SK-N-SH treated with all-trans-retinoic acid at 6 μM for 48 hours (cell line): ENCODE results near the gene DHRS13.

Source experiments
- ATAC-seq: fragments of 200-7000 bp; cut with Tn5 transposase; 3 replicates; pipeline ENCODE4 v1.9.1; 2020; ENCODE audit warnings: mild to moderate bottlenecking, moderate library complexity
- ARNTL ChIP-seq: fragments of 450-650 bp; formaldehyde crosslinking; IDR thresholded peaks from 2 replicates; pipeline ENCODE4 v1.5.0; 2020; ENCODE audit warnings: low read depth, mild to moderate bottlenecking, moderate library complexity, borderline replicate concordance
- BACH2 ChIP-seq: fragments of 250-450 bp; sonication (Bioruptor Pico); IDR thresholded peaks from 2 replicates; pipeline ENCODE4 v1.9.0; 2021; ENCODE audit warnings: mild to moderate bottlenecking, borderline replicate concordance
- CSDC2 ChIP-seq: fragments of 250-450 bp; sonication (Bioruptor Pico); IDR thresholded peaks from 2 replicates; pipeline ENCODE4 v1.5.0; 2020; ENCODE audit warnings: mild to moderate bottlenecking, moderate library complexity
- ESRRG ChIP-seq: fragments of 250-450 bp; sonication (Bioruptor Pico); IDR thresholded peaks from 2 replicates; pipeline ENCODE4 v1.6.1; 2021; ENCODE audit warnings: mild to moderate bottlenecking
- GLIS3 ChIP-seq: fragments of 250-450 bp; sonication (Bioruptor Pico); IDR thresholded peaks from 2 replicates; pipeline ENCODE4 v1.5.0; 2020; ENCODE audit warnings: mild to moderate bottlenecking, moderate library complexity
- ISL1 ChIP-seq: fragments of 250-450 bp; sonication (Bioruptor Pico); IDR thresholded peaks from 2 replicates; pipeline ENCODE4 v2.1.2; 2022; ENCODE audit warnings: mild to moderate bottlenecking, moderate library complexity
- OSR1 ChIP-seq: fragments of 250-450 bp; sonication (Bioruptor Pico); IDR thresholded peaks from 2 replicates; pipeline ENCODE4 v1.8.0; 2022; ENCODE audit warnings: moderate library complexity, mild to moderate bottlenecking, inconsistent platforms
- PPARA ChIP-seq: fragments of 250-450 bp; sonication (Bioruptor Pico); IDR thresholded peaks from 2 replicates; pipeline ENCODE4 v1.5.0; 2020; ENCODE audit warnings: mild to moderate bottlenecking, borderline replicate concordance
- RARB ChIP-seq: fragments of 250-450 bp; sonication (Bioruptor Pico); IDR thresholded peaks from 2 replicates; pipeline ENCODE4 v1.8.0; 2021; ENCODE audit warnings: mild to moderate bottlenecking, moderate library complexity
- SNAI2 ChIP-seq: fragments of 250-450 bp; sonication (Bioruptor Pico); IDR thresholded peaks from 2 replicates; pipeline ENCODE4 v1.5.0; 2020; ENCODE audit warnings: mild to moderate bottlenecking, moderate library complexity
- TCF4 ChIP-seq: fragments of 250-450 bp; sonication (Bioruptor Pico); IDR thresholded peaks from 2 replicates; pipeline ENCODE4 v1.8.0; 2021; ENCODE audit warnings: mild to moderate bottlenecking, moderate library complexity, borderline replicate concordance
- TOX ChIP-seq: fragments of 250-450 bp; sonication (Bioruptor Pico); IDR thresholded peaks from 2 replicates; pipeline ENCODE4 v1.8.0; 2021; ENCODE audit warnings: mild to moderate bottlenecking, moderate library complexity, borderline replicate concordance
- ZC3H10 ChIP-seq: fragments of 250-450 bp; sonication (Bioruptor Pico); IDR thresholded peaks from 2 replicates; pipeline ENCODE4 v1.5.1; 2021; ENCODE audit warnings: mild to moderate bottlenecking, moderate library complexity
- ZFP3 ChIP-seq: fragments of 250-450 bp; sonication (Bioruptor Pico); IDR thresholded peaks from 2 replicates; pipeline ENCODE4 v1.5.0; 2020; ENCODE audit warnings: mild to moderate bottlenecking, moderate library complexity
- ZFP30 ChIP-seq: fragments of 450-650 bp; formaldehyde crosslinking; IDR thresholded peaks from 2 replicates; pipeline ENCODE4 v1.5.0; 2022; ENCODE audit warnings: mild to moderate bottlenecking, moderate library complexity
- ZNF565 ChIP-seq: fragments of 450-650 bp; formaldehyde crosslinking; conservative IDR thresholded peaks from 2 replicates; pipeline ENCODE4 v1.5.0; 2020; ENCODE audit warnings: low read depth, mild to moderate bottlenecking, moderate library complexity
- ZNF70 ChIP-seq: fragments of 450-650 bp; formaldehyde crosslinking; IDR thresholded peaks from 2 replicates; pipeline ENCODE4 v1.5.0; 2020; ENCODE audit warnings: mild to moderate bottlenecking, moderate library complexity
- ZNF8 ChIP-seq: fragments of 450-650 bp; formaldehyde crosslinking; IDR thresholded peaks from 2 replicates; pipeline ENCODE4 v1.5.0; 2020; ENCODE audit warnings: mild to moderate bottlenecking, moderate library complexity
- TF ChIP-seq, protein P1 (sequence below): fragments of 250-450 bp; sonication (Bioruptor Pico); IDR thresholded peaks from 2 replicates; pipeline ENCODE4 v1.5.1; 2021; ENCODE audit warnings: mild to moderate bottlenecking, moderate library complexity
- TF ChIP-seq, protein P2 (sequence below): fragments of 250-450 bp; sonication (Bioruptor Pico); IDR thresholded peaks from 2 replicates; pipeline ENCODE4 v1.5.0; 2020; ENCODE audit warnings: mild to moderate bottlenecking, moderate library complexity
- TF ChIP-seq, protein P3 (sequence below): fragments of 250-450 bp; sonication (Bioruptor Pico); IDR thresholded peaks from 2 replicates; pipeline ENCODE4 v1.8.0; 2020; ENCODE audit warnings: mild to moderate bottlenecking, moderate library complexity, borderline replicate concordance
- TF ChIP-seq, protein P4 (sequence below): fragments of 250-450 bp; sonication (Bioruptor Pico); IDR thresholded peaks from 2 replicates; pipeline ENCODE4 v1.8.0; 2021; ENCODE audit warnings: low read depth, mild to moderate bottlenecking, moderate library complexity, borderline replicate concordance

The DHRS13 gene

DNA sequence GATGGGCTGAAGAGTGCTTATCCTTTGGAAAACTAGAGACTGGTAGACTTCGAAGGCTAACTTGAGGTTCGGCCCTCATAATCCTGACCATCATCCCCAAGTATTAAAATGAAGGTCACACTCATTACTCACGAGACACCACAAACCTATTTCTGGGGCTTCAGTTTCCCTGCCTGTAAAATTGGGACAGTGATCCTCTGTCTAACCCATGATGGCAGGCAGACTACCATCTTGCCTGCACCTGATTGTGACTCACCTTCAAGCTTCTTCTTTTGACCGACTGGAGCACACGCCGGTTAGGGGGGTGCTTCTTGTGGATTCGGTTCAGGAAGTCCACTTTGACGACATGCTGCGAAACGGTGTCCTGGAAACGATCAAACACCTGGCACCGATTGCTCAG is 14.2 kb upstream of the DHRS13 start:
- no peak for ATAC-seq

DNA sequence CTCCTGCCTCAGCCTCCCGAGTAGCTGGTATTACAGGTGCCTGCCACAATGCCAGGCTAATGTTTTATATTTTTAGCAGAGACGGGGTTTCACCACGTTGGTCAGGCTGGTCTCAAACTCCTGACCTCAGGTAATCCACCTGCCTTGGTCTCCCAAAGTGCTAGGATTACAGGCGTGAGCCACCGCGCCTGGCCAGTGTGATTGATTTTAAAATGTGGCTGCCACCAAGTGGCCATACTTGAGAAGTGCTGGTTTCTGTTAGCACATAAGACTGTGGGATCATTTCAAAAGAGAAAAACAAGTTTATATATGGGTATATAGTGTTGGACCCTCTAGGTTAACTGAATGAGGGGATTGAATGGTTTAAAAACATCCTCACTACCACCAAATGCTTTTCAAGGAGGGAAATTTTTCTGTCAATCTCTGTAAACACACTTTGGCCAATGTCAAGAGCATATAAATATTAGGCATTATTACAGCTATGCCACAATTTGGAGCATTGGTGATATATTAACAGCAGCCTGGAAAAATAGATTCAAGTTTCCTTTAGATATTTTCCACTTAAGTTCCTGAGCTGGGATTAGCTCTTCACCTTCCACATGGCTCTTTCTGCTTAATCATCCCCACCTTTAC is 13.5 kb upstream of the DHRS13 start:
- TF ChIP-seq CSDC2, result no peak
- no peak for TF ChIP-seq ESRRG
- TF ChIP-seq ZNF8, result no peak
- no peak for TF ChIP-seq ZNF565
- no peak for TF ChIP-seq TCF4 (CRISPR knock-in tag)
- TF ChIP-seq, protein P1, sequence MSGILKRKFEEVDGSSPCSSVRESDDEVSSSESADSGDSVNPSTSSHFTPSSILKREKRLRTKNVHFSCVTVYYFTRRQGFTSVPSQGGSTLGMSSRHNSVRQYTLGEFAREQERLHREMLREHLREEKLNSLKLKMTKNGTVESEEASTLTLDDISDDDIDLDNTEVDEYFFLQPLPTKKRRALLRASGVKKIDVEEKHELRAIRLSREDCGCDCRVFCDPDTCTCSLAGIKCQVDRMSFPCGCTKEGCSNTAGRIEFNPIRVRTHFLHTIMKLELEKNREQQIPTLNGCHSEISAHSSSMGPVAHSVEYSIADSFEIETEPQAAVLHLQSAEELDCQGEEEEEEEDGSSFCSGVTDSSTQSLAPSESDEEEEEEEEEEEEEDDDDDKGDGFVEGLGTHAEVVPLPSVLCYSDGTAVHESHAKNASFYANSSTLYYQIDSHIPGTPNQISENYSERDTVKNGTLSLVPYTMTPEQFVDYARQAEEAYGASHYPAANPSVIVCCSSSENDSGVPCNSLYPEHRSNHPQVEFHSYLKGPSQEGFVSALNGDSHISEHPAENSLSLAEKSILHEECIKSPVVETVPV, result no peak
- no peak for TF ChIP-seq SNAI2
- no peak for TF ChIP-seq ISL1 (CRISPR knock-in tag)
- TF ChIP-seq ZFP3 (CRISPR knock-in tag), result no peak
- no peak for TF ChIP-seq ZFP30
- TF ChIP-seq GLIS3, result no peak
- TF ChIP-seq BACH2, result no peak
- TF ChIP-seq PPARA (CRISPR knock-in tag), result no peak
- TF ChIP-seq, protein P2, sequence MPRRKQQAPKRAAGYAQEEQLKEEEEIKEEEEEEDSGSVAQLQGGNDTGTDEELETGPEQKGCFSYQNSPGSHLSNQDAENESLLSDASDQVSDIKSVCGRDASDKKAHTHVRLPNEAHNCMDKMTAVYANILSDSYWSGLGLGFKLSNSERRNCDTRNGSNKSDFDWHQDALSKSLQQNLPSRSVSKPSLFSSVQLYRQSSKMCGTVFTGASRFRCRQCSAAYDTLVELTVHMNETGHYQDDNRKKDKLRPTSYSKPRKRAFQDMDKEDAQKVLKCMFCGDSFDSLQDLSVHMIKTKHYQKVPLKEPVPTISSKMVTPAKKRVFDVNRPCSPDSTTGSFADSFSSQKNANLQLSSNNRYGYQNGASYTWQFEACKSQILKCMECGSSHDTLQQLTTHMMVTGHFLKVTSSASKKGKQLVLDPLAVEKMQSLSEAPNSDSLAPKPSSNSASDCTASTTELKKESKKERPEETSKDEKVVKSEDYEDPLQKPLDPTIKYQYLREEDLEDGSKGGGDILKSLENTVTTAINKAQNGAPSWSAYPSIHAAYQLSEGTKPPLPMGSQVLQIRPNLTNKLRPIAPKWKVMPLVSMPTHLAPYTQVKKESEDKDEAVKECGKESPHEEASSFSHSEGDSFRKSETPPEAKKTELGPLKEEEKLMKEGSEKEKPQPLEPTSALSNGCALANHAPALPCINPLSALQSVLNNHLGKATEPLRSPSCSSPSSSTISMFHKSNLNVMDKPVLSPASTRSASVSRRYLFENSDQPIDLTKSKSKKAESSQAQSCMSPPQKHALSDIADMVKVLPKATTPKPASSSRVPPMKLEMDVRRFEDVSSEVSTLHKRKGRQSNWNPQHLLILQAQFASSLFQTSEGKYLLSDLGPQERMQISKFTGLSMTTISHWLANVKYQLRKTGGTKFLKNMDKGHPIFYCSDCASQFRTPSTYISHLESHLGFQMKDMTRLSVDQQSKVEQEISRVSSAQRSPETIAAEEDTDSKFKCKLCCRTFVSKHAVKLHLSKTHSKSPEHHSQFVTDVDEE (CRISPR knock-in tag), result no peak
- TF ChIP-seq, protein P3, sequence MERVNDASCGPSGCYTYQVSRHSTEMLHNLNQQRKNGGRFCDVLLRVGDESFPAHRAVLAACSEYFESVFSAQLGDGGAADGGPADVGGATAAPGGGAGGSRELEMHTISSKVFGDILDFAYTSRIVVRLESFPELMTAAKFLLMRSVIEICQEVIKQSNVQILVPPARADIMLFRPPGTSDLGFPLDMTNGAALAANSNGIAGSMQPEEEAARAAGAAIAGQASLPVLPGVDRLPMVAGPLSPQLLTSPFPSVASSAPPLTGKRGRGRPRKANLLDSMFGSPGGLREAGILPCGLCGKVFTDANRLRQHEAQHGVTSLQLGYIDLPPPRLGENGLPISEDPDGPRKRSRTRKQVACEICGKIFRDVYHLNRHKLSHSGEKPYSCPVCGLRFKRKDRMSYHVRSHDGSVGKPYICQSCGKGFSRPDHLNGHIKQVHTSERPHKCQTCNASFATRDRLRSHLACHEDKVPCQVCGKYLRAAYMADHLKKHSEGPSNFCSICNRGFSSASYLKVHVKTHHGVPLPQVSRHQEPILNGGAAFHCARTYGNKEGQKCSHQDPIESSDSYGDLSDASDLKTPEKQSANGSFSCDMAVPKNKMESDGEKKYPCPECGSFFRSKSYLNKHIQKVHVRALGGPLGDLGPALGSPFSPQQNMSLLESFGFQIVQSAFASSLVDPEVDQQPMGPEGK, result no peak
- no peak for TF ChIP-seq OSR1 (CRISPR knock-in tag)
- TF ChIP-seq TOX, result no peak
- no peak for TF ChIP-seq RARB (CRISPR knock-in tag)
- peak; percentile 86 for ATAC-seq

More for the DNA sequence above, 14.2 kb upstream of the DHRS13 start:
- TF ChIP-seq GLIS3, result no peak
- no peak for TF ChIP-seq ZNF565
- no peak for TF ChIP-seq ARNTL
- TF ChIP-seq ZNF70 (CRISPR knock-in tag), result no peak
- TF ChIP-seq, protein P3, result no peak
- TF ChIP-seq OSR1 (CRISPR knock-in tag), result no peak
- TF ChIP-seq, protein P4, sequence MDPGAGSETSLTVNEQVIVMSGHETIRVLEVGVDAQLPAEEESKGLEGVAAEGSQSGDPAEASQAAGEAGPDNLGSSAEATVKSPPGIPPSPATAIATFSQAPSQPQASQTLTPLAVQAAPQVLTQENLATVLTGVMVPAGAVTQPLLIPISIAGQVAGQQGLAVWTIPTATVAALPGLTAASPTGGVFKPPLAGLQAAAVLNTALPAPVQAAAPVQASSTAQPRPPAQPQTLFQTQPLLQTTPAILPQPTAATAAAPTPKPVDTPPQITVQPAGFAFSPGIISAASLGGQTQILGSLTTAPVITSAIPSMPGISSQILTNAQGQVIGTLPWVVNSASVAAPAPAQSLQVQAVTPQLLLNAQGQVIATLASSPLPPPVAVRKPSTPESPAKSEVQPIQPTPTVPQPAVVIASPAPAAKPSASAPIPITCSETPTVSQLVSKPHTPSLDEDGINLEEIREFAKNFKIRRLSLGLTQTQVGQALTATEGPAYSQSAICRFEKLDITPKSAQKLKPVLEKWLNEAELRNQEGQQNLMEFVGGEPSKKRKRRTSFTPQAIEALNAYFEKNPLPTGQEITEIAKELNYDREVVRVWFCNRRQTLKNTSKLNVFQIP (CRISPR knock-in tag), result no peak
- TF ChIP-seq, all 23 proteins: peak for 0

DNA sequence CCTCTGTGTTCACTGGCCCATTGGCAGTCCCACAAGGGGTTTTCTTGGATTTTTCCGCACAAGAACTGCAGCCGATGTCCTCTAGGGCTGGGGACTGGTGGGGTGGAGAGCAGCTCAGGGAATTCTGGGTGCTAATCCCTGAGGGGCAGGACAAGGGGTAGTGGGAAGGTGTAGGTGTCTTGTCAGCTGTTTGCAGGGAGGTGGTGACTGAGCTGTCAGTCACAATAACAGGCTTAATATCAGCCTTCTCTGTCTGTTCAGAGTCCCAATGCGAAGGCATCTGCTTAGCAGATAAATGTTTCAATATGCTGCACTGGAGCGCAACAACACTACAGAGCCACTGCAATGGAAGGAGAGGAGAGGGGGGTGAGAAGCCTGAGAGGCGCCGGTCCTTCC is 10.1 kb upstream of the DHRS13 start:
- no peak for ATAC-seq
- TF ChIP-seq OSR1 (CRISPR knock-in tag), result no peak
- no peak for TF ChIP-seq GLIS3
- TF ChIP-seq ESRRG, result no peak
- TF ChIP-seq, protein P2 (CRISPR knock-in tag), result no peak
- no peak for TF ChIP-seq ZC3H10 (CRISPR knock-in tag)
- TF ChIP-seq ZNF565, result no peak
- TF ChIP-seq CSDC2, result no peak
- TF ChIP-seq, protein P3, result no peak
- TF ChIP-seq ZNF8, result no peak
- TF ChIP-seq, protein P1, result no peak
- TF ChIP-seq ARNTL, result no peak
